A549 treated with CpdA at 1 μM for 4 hours (cell line): ENCODE results near the gene PIGS. TPM values are rescaled to one million over a fixed set of nuclear protein-coding genes. Genes with fewer than 3 reads are reported as not detected.

Experiments used
- total RNA-seq: library from RNA; stranded (reverse); fragments of 200-300 nt; extraction: Qiagen RNA extraction; gene quantifications from 5 replicates; pipeline ENCODE4 v1.2.3, GENCODE V29; 2022; ENCODE audit warnings: low read depth

The PIGS gene
- 53.8 to 66.3 TPM (median 62.8 TPM) in 5 replicates for total RNA-seq

GRCh38 chr17:28571361-28572122 lies at the start of gene PIGS:
Gene PIGS, minus strand, starts transcription at chr17:28571524. Its CDS starts 28 bp downstream, at chr17:28571496.

GRCh38 chr17:28613931-28614381 lies 42.6 kb upstream of the PIGS start, which contains the start of gene RSKR:
Gene RSKR, minus strand, starts transcription at chr17:28614185. Its CDS starts 24 bp downstream, at chr17:28614161.

DNA sequence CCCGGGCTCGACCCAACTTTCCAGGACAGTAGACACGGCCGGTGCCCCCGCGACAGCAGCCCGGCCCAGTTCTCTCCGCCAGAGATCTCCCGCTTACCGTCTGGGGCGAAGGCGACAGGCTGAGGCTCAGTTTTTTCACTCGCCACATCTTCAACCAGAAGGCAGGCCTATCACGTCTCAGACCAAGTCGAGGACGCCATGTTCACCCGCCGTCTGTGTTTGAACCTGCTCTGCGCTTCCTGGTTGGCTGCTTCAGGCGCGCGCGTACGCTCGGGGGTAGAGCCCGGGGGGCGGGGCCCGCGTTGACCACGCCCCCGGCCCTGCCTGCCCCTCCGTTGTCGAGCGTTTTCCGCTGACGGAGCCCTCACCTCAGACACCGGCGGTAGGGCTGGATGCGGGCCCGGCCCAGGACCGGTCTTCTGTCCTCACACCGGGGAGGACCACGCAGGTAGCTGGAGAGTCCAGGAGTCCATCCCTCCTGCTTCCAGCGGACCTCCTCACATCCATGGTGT lies 27.5 kb upstream of the PIGS start, which contains the start of gene SPAG5:
Gene SPAG5, minus strand, starts transcription at position 227 of the 512 bp plus-strand sequence. Its CDS starts 79 bp downstream, at position 148.

DNA sequence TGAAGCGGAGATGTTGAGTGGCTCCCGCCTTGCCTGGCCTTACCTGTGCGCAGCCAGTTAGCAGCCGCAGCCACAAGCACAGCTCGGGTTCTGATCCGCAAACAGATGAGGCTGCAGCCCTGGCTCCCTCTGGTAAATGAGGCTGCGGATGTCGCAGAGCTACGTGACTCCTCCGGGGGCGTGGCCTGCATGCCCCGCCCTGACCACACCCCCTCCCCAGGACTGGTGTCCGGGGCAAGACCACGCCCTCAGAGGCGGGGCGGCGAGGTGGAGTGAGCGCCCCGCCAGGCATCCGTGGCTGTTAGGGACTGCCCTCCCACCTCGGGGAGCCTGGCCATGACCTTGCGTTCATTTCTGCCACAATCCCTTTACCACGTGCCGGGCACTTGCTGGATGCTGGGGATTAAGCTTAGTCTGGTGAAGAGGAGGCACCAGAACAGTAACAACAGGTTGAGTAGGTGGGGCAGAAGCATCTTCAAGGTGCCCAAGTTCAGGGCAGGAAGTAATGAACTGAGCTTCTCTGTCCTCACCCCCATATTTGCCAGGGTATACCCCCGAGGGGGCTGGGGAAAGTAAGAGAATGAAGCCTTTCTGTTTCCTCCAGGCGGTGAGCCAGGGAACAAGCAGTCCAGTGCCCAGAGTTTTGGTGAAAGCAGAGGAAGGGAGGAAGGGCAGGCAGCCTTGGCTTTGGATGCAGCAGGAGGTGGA lies 5.6 kb upstream of the PIGS start, which contains the start of gene ALDOC:
Gene ALDOC, minus strand, starts transcription at position 138 of the 708 bp plus-strand sequence. CDS start 1,363 bp downstream, outside the sequence.

GRCh38 chr17:28552176-28552999 lies 18.9 kb downstream of the PIGS start, which contains the start of gene UNC119:
Gene UNC119, minus strand, starts transcription at chr17:28552624. Its CDS starts 67 bp downstream, at chr17:28552557.

GRCh38 chr17:28505986-28506665 lies 65.2 kb downstream of the PIGS start, which contains the start of gene FOXN1:
Gene FOXN1, plus strand, starts transcription at chr17:28506348. Its CDS starts 17,622 bp downstream, at chr17:28523970.

Other genes with a start within 250 kb of the PIGS start
- gene IFT20, start 236.1 kb downstream of the PIGS start, total RNA-seq = 54.4 to 57.2 TPM (median 56.4 TPM) in 5 replicates
- 44.4 to 51.9 TPM (median 50.6 TPM) in 5 replicates for gene TNFAIP1, start 235.8 kb downstream of the PIGS start, total RNA-seq
- gene POLDIP2, start 214.0 kb downstream of the PIGS start, total RNA-seq = 132 to 168 TPM (median 161 TPM) in 5 replicates
- gene SEBOX, start 206.3 kb downstream of the PIGS start, total RNA-seq = not detected in 5 replicates
- gene VTN, start 201.2 kb downstream of the PIGS start, total RNA-seq = 17.3 to 26.7 TPM (median 18.8 TPM) in 5 replicates
- 4.9 to 6.0 TPM (median 5.3 TPM) in 5 replicates for gene SARM1, start 199.8 kb downstream of the PIGS start, total RNA-seq
- gene SLC46A1, start 165.3 kb downstream of the PIGS start, total RNA-seq = 18.5 to 23.4 TPM (median 21.3 TPM) in 5 replicates
- 0.06 to 0.21 TPM (median 0.13 TPM) in 4 of 5 replicates, not detected in the other for gene SLC13A2, start 97.9 kb downstream of the PIGS start, total RNA-seq
- gene FOXN1, start 65.2 kb downstream of the PIGS start, total RNA-seq = 0.02 to 0.20 TPM (median 0.04 TPM) in 3 of 5 replicates, not detected in the others
- gene UNC119, start 18.9 kb downstream of the PIGS start, total RNA-seq = 26.8 to 35.3 TPM (median 27.5 TPM) in 5 replicates
- 1.2 to 2.5 TPM (median 1.9 TPM) in 5 replicates for gene ALDOC, start 5.4 kb upstream of the PIGS start, total RNA-seq
- gene SPAG5, start 27.5 kb upstream of the PIGS start, total RNA-seq = 77.5 to 86.2 TPM (median 81.5 TPM) in 5 replicates
- 3.4 to 6.2 TPM (median 4.3 TPM) in 5 replicates for gene RSKR, start 42.7 kb upstream of the PIGS start, total RNA-seq
- 54.9 to 85.2 TPM (median 59.7 TPM) in 5 replicates for gene BLTP2, start 73.6 kb upstream of the PIGS start, total RNA-seq
- 80.1 to 93.3 TPM (median 86.3 TPM) in 5 replicates for gene SDF2, start 90.4 kb upstream of the PIGS start, total RNA-seq
- 71.8 to 81.6 TPM (median 75.5 TPM) in 5 replicates for gene SUPT6H, start 90.7 kb upstream of the PIGS start, total RNA-seq
- 1.0 to 2.2 TPM (median 1.3 TPM) in 5 replicates for gene PROCA1, start 140.4 kb upstream of the PIGS start, total RNA-seq
- gene RAB34, start 146.3 kb upstream of the PIGS start, total RNA-seq = 237 to 279 TPM (median 261 TPM) in 5 replicates
- gene RPL23A, start 148.5 kb upstream of the PIGS start, total RNA-seq = 1,884 to 2,485 TPM (median 2,244 TPM) in 5 replicates
- gene TLCD1, start 154.7 kb upstream of the PIGS start, total RNA-seq = 30.6 to 49.5 TPM (median 46.7 TPM) in 5 replicates
- 4.0 to 5.7 TPM (median 4.7 TPM) in 5 replicates for gene NEK8, start 157.3 kb upstream of the PIGS start, total RNA-seq
- 56.8 to 78.8 TPM (median 75.3 TPM) in 5 replicates for gene TRAF4, start 172.5 kb upstream of the PIGS start, total RNA-seq